Smooth muscle cell (in vitro differentiated cells): ENCODE measurements around the gene GAS5. TPM values are rescaled to one million over a fixed set of nuclear protein-coding genes. Genes with fewer than 3 reads are reported as not detected.
"Not testable (repeated sequence)": the region's sequence is repeated elsewhere in the genome, so short reads cannot be mapped to it uniquely, and the experiment has no call there.

Experiments used
- DNase-seq: peaks from one replicate; lab custom pipeline; 2025; ENCODE audit not compliant: unreplicated experiment; lab: John Stamatoyannopoulos, UW
- H2AFZ ChIP-seq: fragments of 200-600 bp; sonication (generic); 2 replicates; pipeline ENCODE4 v1.6.0; 2016; ENCODE audit warnings: antibody characterized with exemption, low read depth, mild to moderate bottlenecking
- H3F3A ChIP-seq: fragments of 200-600 bp; sonication (generic); 2 replicates; pipeline ENCODE4 v1.6.0; 2017; ENCODE audit warnings: antibody characterized with exemption, low read depth
- H3K27ac ChIP-seq: fragments of 200-600 bp; sonication (generic); 2 replicates; pipeline ENCODE4 v1.5.1; 2016; ENCODE audit warnings: low read depth, mild to moderate bottlenecking
- H3K27me3 ChIP-seq: fragments of 200-600 bp; sonication (generic); 2 replicates; pipeline ENCODE4 v1.6.1; 2016; ENCODE audit warnings: low read depth, mild to moderate bottlenecking
- H3K36me3 ChIP-seq: fragments of 200-600 bp; sonication (generic); 2 replicates; pipeline ENCODE4 v1.5.1; 2016; ENCODE audit warnings: low read depth
- H3K4me1 ChIP-seq: fragments of 200-600 bp; sonication (generic); 2 replicates; pipeline ENCODE4 v1.5.1; 2016; ENCODE audit warnings: low read depth
- H3K4me2 ChIP-seq: fragments of 200-600 bp; sonication (generic); 2 replicates; pipeline ENCODE4 v1.6.0; 2016; ENCODE audit warnings: mild to moderate bottlenecking
- H3K4me3 ChIP-seq: fragments of 200-600 bp; sonication (generic); 2 replicates; pipeline ENCODE4 v1.5.1; 2016; ENCODE audit warnings: mild to moderate bottlenecking
- H3K79me2 ChIP-seq: fragments of 200-600 bp; sonication (generic); 2 replicates; pipeline ENCODE4 v1.6.0; 2016; ENCODE audit warnings: low read depth, mild to moderate bottlenecking
- H3K9ac ChIP-seq: fragments of 200-600 bp; sonication (generic); 2 replicates; pipeline ENCODE4 v1.6.0; 2016; ENCODE audit warnings: low read depth
- H3K9me3 ChIP-seq: fragments of 200-600 bp; sonication (generic); replicated peaks from 2 replicates; pipeline ENCODE4 v1.5.1; 2016; ENCODE audit warnings: low read depth
- H4K20me1 ChIP-seq: fragments of 200-600 bp; sonication (generic); 2 replicates; pipeline ENCODE4 v1.6.0; 2016; ENCODE audit warnings: low read depth
- CTCF ChIP-seq: fragments of 200-600 bp; sonication (generic); IDR thresholded peaks from 2 replicates; pipeline ENCODE4 v1.5.1; 2017; ENCODE audit warnings: borderline replicate concordance, mild to moderate bottlenecking, antibody characterized with exemption; ENCODE audit not compliant: insufficient read depth, poor library complexity, severe bottlenecking
- WGBS: methylation state at CpG from one replicate; pipeline ENCODE4 v1.1.7; 2016; ENCODE audit warnings: low lambda C conversion rate; 5-methylcytosine and 5-hydroxymethylcytosine counted together
- polyA plus RNA-seq: library from polyadenylated mRNA; unstranded; fragments of >200 nt; fragmentation: Nextera tagmentation; extraction: Ambion mirVana; gene quantifications from 2 replicates; pipeline ENCODE4 v1.2.1, GENCODE V29; 2016
- total RNA-seq: library from RNA; depleted of rRNA; stranded (reverse); fragments of >200 nt; gene quantifications from 2 replicates; pipeline ENCODE4 v1.2.3, GENCODE V29; 2014

The GAS5 gene
- total and polyA plus RNA-seq, 2 experiments from 2014 or later = 104 to 276 TPM

- peaks cover 42% of the 10 kb centered on the region for H4K20me1 ChIP-seq
- peaks cover 18% of the 10 kb centered on the region for H3K79me2 ChIP-seq
- DNase-seq = no peak
- H3K9ac ChIP-seq = no peak overlapping the region
- peaks cover 46% of the 10 kb centered on the region for H3F3A ChIP-seq
- H3K9me3 ChIP-seq = no peaks in the 10 kb centered on the region
- peaks cover 28% of the 10 kb centered on the region for H3K36me3 ChIP-seq
- no peak overlapping the region for H2AFZ ChIP-seq
- H3K27me3 ChIP-seq = no peaks in the 10 kb centered on the region
- H3K4me3 ChIP-seq = no peak overlapping the region
- 92% methylated on average over 7 of the region's 7 CpGs for WGBS
- TF ChIP-seq CTCF = no peak
- peaks cover 23% of the 10 kb centered on the region for H3K4me1 ChIP-seq
- no peak overlapping the region for H3K4me2 ChIP-seq
- H3K27ac ChIP-seq = peak overlapping the region; percentile 7
Observed at GRCh38 chr1:173861731-173862145, 6.1 kb downstream of the GAS5 start.

DNA sequence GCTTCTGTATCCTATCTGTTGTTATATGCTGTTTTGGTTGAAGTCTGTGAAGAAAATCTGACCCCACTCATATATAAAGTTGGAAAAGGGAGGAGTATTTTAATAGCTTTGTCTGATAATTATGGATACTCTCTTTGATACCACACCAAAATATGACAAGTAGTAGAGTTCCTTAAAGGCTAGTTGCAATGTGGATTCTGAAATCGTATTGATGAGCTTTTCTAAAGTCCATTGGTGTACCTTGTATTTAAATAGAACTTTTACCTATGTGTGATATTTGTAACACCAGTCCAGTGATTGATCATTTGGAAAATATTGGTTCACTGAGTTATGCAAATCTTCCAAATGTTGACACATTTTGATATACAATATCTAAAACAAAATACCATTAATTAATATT is 7.7 kb downstream of the GAS5 start:
- Histone ChIP-seq H3K4me3 (no peak overlapping the region), H3K9ac (no peak overlapping the region), H3K9me3 (no peaks in the 10 kb centered on the region), H2AFZ (no peak overlapping the region), H3F3A (peaks cover 30% of the 10 kb centered on the region), H4K20me1 (peaks cover 25% of the 10 kb centered on the region), H3K4me2 (no peak overlapping the region), H3K79me2 (peaks cover 1% of the 10 kb centered on the region), H3K27ac (no peak overlapping the region), H3K4me1 (peaks cover 6% of the 10 kb centered on the region), H3K36me3 (peaks cover 22% of the 10 kb centered on the region), H3K27me3 (no peaks in the 10 kb centered on the region)
- no peak for TF ChIP-seq CTCF
- WGBS = 100% methylated on average over 1 of the region's 1 CpG
- DNase-seq = no peak

DNA sequence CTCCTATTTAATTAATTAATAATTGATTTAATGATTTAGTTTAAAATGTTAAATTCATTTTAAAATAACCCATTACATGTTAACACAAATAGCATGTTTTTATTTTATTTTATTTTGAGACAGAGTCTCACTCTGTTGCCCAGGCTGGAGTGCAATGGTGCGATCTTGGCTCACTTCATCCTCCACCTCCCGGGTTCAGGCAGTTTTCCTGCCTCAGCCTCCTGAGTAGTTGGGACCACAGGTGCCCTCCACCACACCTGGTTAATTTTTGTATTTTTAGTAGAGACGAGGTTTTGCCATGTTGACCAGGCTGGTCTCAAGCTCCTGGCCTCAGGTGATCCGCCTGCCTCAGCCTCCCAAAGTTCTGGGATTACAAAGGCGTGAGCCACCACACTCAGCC is 8.2 kb downstream of the GAS5 start:
- not testable (repeated sequence) for H3K27me3 ChIP-seq, H3K27ac ChIP-seq, H3K9ac ChIP-seq, DNase-seq, H3K9me3 ChIP-seq, H3K4me2 ChIP-seq, H2AFZ ChIP-seq, H3K79me2 ChIP-seq, H3K4me3 ChIP-seq, H3K4me1 ChIP-seq
- H3F3A ChIP-seq = peaks cover 25% of the 10 kb centered on the region
- H3K36me3 ChIP-seq = peaks cover 19% of the 10 kb centered on the region
- WGBS = 96% methylated on average over 5 of the region's 5 CpGs
- peaks cover 20% of the 10 kb centered on the region for H4K20me1 ChIP-seq

GRCh38 chr1:173857363-173857917 is 10.3 kb downstream of the GAS5 start:
- 94% methylated on average over 4 of the region's 4 CpGs for WGBS
- no peaks in the 10 kb centered on the region for H3K27me3 ChIP-seq
- no peak overlapping the region for H3K4me3 ChIP-seq
- no peaks in the 10 kb centered on the region for H3K4me1 ChIP-seq
- H3K4me2 ChIP-seq = no peak overlapping the region
- H3K79me2 ChIP-seq = no peaks in the 10 kb centered on the region
- no peaks in the 10 kb centered on the region for H4K20me1 ChIP-seq
- no peak for DNase-seq
- no peak overlapping the region for H3K9ac ChIP-seq
- no peaks in the 10 kb centered on the region for H3K9me3 ChIP-seq
- peaks cover 5% of the 10 kb centered on the region for H3K36me3 ChIP-seq
- H3K27ac ChIP-seq = peak overlapping the region; percentile 45
- no peak for TF ChIP-seq CTCF
- no peak overlapping the region for H2AFZ ChIP-seq
- H3F3A ChIP-seq = peaks cover 7% of the 10 kb centered on the region
